Mucosa of descending colon (tissue), 3 donors: ENCODE measurements around the gene UBA52. TPM values are rescaled to one million over a fixed set of nuclear protein-coding genes. Genes with fewer than 3 reads are reported as not detected.

Source experiments
- ATAC-seq: fragments of 200-7000 bp; cut with Tn5 transposase; one replicate; pipeline ENCODE4 v1.9.1; 2020; ENCODE audit warnings: mild to moderate bottlenecking, moderate library complexity
- DNase-seq, 3 donors: peaks; one replicate each; pipeline ENCODE4 v3.0.0-alpha.2; 2020
- H3K36me3 ChIP-seq: fragments of 200-600 bp; one replicate; pipeline ENCODE4 v1.8.0; 2021; ENCODE audit warnings: low read depth, mild to moderate bottlenecking
- H3K4me1 ChIP-seq: fragments of 200-600 bp; one replicate; pipeline ENCODE4 v1.8.0; 2021; ENCODE audit warnings: low read depth, mild to moderate bottlenecking
- H3K4me3 ChIP-seq: fragments of 200-600 bp; one replicate; pipeline ENCODE4 v1.8.0; 2021; ENCODE audit warnings: mild to moderate bottlenecking
- H3K9me3 ChIP-seq: fragments of 200-600 bp; one replicate; pipeline ENCODE4 v1.8.0; 2021; ENCODE audit warnings: mild to moderate bottlenecking
- CTCF ChIP-seq: fragments of 200-600 bp; IDR thresholded peaks from one replicate; pipeline ENCODE4 v1.8.0; 2022; ENCODE audit warnings: antibody characterized with exemption, mild to moderate bottlenecking
- intact Hi-C, 2 donors: fragments of 100-400 bp; cut with DNase I in 1 of 2; cut with micrococcal nuclease in 1 of 2; formaldehyde crosslinking; loops; one replicate each; pipeline versions ENCODE4 v1.11.0 to v1.11.1; 2022; cut with DNase I, micrococcal nuclease
- total RNA-seq, 3 donors: library from RNA; stranded (reverse); fragmentation: NEBNext Ultra II Directional in 2 of 3; extraction: Animal tissue kit (Norgen Biotek cat#: 25700) in 2 of 3; gene quantifications; one replicate each; pipeline versions ENCODE4 v1.2.1 to v1.2.4, GENCODE V29; 2021 to 2023
- donor health status: DM: no; HTN: no; CAD: no; lungs with moderate emphysema.
- donor health status: DM: no; HTN: no; CAD: no.
- donor health status: DM: no; HTN: yes; CAD: no.

Gene UBA52
- total RNA-seq, 3 donors from 2014 or later: 771 to 910 (median 811) TPM

- Histone ChIP-seq H3K36me3 (no peaks in the 10 kb centered on the region), H3K4me3 (no peak overlapping the region), H3K9me3 (no peaks in the 10 kb centered on the region), H3K4me1 (peaks cover 27% of the 10 kb centered on the region)
- intact Hi-C loops: no loop called here
- ATAC-seq (no peak), DNase-seq (no peak)
- no peak for TF ChIP-seq CTCF
Observed at GRCh38 chr19:18608805-18609716, 37.4 kb downstream of the UBA52 start.

GRCh38 chr19:18609717-18610051, 38.0 kb downstream of the UBA52 start:
- no peak for ATAC-seq
- DNase-seq: no peak
- H3K4me3 ChIP-seq: no peak overlapping the region
- H3K36me3 ChIP-seq: no peaks in the 10 kb centered on the region
- intact Hi-C loops: no loop called here
- H3K9me3 ChIP-seq: no peaks in the 10 kb centered on the region
- peaks cover 27% of the 10 kb centered on the region for H3K4me1 ChIP-seq
- no peak for TF ChIP-seq CTCF

- intact Hi-C loops: no loop called here
- no peak for TF ChIP-seq CTCF
- Histone ChIP-seq H3K4me3 (no peak overlapping the region), H3K9me3 (no peaks in the 10 kb centered on the region), H3K36me3 (no peaks in the 10 kb centered on the region), H3K4me1 (peaks cover 27% of the 10 kb centered on the region)
- ATAC-seq: no peak
- DNase-seq: no peak
Observed at GRCh38 chr19:18610245-18610555, 38.5 kb downstream of the UBA52 start.

GRCh38 chr19:18610556-18611326, 39.1 kb downstream of the UBA52 start:
- TF ChIP-seq CTCF: no peak
- intact Hi-C loops: no loop called here
- Histone ChIP-seq H3K9me3 (no peaks in the 10 kb centered on the region), H3K36me3 (no peaks in the 10 kb centered on the region), H3K4me3 (no peak overlapping the region), H3K4me1 (peaks cover 27% of the 10 kb centered on the region)
- DNase-seq: no peak
- ATAC-seq: no peak

- Histone ChIP-seq H3K4me1 (peaks cover 27% of the 10 kb centered on the region), H3K4me3 (no peak overlapping the region), H3K9me3 (no peaks in the 10 kb centered on the region), H3K36me3 (no peaks in the 10 kb centered on the region)
- no peak for TF ChIP-seq CTCF
- ATAC-seq: no peak
- DNase-seq: no peak
- intact Hi-C loops: no loop called here
Observed at GRCh38 chr19:18611327-18612050, 39.8 kb downstream of the UBA52 start.
